SK-N-MC (cell line): ENCODE results near the gene SLC1A5.

Experiments
- EZH2 ChIP-seq: fragments of 200-600 bp; sonication (generic); IDR thresholded peaks from one replicate; pipeline ENCODE4 v1.6.1; 2017; ENCODE audit warnings: antibody characterized with exemption
- FOXP2 ChIP-seq: optimal IDR thresholded peaks from 2 replicates; pipeline ENCODE3; 2011; ENCODE audit warnings: mild to moderate bottlenecking, moderate library complexity; ENCODE audit not compliant: insufficient read depth; ENCODE audit errors: extremely low read length, control extremely low read depth
- POLR2AphosphoS5 ChIP-seq: IDR thresholded peaks from 2 replicates; pipeline ENCODE4 v1.6.1; 2012; ENCODE audit warnings: mild to moderate bottlenecking, low read depth, low read length, borderline replicate concordance

DNA sequence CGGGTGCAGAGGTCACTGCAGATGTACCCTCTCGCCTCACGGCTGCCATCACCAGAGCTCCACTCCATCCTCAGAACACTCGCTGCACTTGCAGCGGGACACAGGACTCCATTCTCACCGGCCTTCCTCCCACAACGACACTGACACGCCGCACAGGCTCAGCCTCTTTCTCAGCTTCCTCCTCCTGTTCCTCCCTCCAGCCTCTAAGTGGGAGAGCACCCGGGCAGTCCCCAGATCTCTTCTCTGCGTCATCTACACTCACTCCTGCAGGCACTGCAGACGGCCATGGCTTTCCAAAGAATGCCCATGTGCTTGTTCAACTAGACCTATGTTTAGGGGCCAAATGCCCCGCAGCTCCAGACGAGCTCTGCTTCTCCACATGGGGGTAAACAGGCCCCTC, 56.8 kb downstream of the SLC1A5 start:
- no peak for TF ChIP-seq POLR2AphosphoS5
- TF ChIP-seq EZH2, result no peak
- no peak for TF ChIP-seq FOXP2
